GM23338 (cell line): ENCODE data around the gene PUM2.

ENCODE experiments used
- CREB1 ChIP-seq: fragments of 250-450 bp; sonication (Bioruptor Pico); IDR thresholded peaks from 2 replicates; pipeline ENCODE4 v1.5.0; 2020; ENCODE audit warnings: low read depth, mild to moderate bottlenecking, moderate library complexity
- CTCF ChIP-seq, 2 experiments: fragments of 200-600 bp in 1 of 2; sonication (generic) in 1 of 2; conservative IDR thresholded peaks; 2 replicates each; pipeline versions ENCODE4 v1.5.1 to v1.6.1; 2016 to 2017; ENCODE audit warnings: antibody characterized with exemption in 2 of 2, low read depth in 2 of 2, mild to moderate bottlenecking in 2 of 2, moderate library complexity in 1 of 2
- ETS1 ChIP-seq: IDR thresholded peaks from 2 replicates; pipeline ENCODE4 v1.6.1; 2016; ENCODE audit warnings: antibody characterized with exemption
- EZH2 ChIP-seq: fragments of 200-600 bp; sonication (generic); IDR thresholded peaks from one replicate; pipeline ENCODE4 v1.8.0; 2017; ENCODE audit warnings: antibody characterized with exemption, mild to moderate bottlenecking, low read depth; ENCODE audit not compliant: unreplicated experiment
- EZH2phosphoT487 ChIP-seq: fragments of 200-600 bp; sonication (generic); IDR thresholded peaks from one replicate; pipeline ENCODE4 v1.8.1; 2018; ENCODE audit warnings: antibody characterized with exemption; ENCODE audit not compliant: unreplicated experiment
- JUNB ChIP-seq: IDR thresholded peaks from one replicate; pipeline ENCODE4 v1.6.1; 2016; ENCODE audit warnings: antibody characterized with exemption; ENCODE audit not compliant: unreplicated experiment
- NANOG ChIP-seq: IDR thresholded peaks from 2 replicates; pipeline ENCODE4 v1.6.1; 2016; ENCODE audit warnings: antibody characterized with exemption, borderline replicate concordance
- POLR2AphosphoS5 ChIP-seq: IDR thresholded peaks from 2 replicates; pipeline ENCODE4 v1.6.1; 2016; ENCODE audit warnings: antibody characterized with exemption, low read depth
- REST ChIP-seq: IDR thresholded peaks from one replicate; pipeline ENCODE4 v1.6.1; 2018; ENCODE audit warnings: antibody characterized with exemption; ENCODE audit not compliant: unreplicated experiment
- ZNF114 ChIP-seq: fragments of 250-450 bp; sonication (Bioruptor Pico); IDR thresholded peaks from 2 replicates; pipeline ENCODE4 v1.5.0; 2020; ENCODE audit warnings: mild to moderate bottlenecking, moderate library complexity
- ZNF331 ChIP-seq: fragments of 250-450 bp; sonication (Bioruptor Pico); IDR thresholded peaks from 2 replicates; pipeline ENCODE4 v1.5.0; 2020; ENCODE audit warnings: low read depth, mild to moderate bottlenecking, moderate library complexity

- TF ChIP-seq CTCF (conservative IDR thresholded peaks at IDR 0.05; ENCODE audit: low read depth in 2 of 2): no peak
- no peak for TF ChIP-seq POLR2AphosphoS5
- no peak for TF ChIP-seq EZH2
- TF ChIP-seq REST: no peak
- TF ChIP-seq JUNB: no peak
- no peak for TF ChIP-seq EZH2phosphoT487
- TF ChIP-seq ZNF331 (CRISPR knock-in tag): no peak
- TF ChIP-seq ZNF114 (CRISPR knock-in tag): no peak
- no peak for TF ChIP-seq NANOG
- TF ChIP-seq ETS1: no peak
- no peak for TF ChIP-seq CREB1
Measured at GRCh38 chr2:20339012-20339411, 11.6 kb downstream of the PUM2 start.
